ENCODE results near the gene ARHGAP19.

The ARHGAP19 gene

DNA sequence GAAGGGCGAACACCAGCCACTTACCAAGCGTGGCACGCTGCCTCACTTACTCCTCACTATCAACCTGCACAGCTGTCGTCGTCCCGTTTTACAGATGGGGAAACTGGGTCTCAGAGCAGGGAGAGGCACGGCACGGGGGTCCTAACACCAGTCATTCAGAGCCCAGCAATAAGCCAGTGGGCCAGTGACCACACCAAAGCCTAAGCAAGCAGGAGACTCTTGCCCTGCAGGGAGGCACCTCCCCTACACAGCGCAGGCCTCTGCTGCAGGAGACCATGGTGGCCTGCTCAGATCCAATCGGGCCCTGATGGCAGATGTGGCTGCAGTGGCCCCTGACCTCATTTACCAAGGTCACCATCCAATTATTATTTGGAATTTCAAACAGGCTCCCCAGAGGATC lies 111.5 kb downstream of the ARHGAP19 start:
- H3K4me2 ChIP-seq (ENCODE audit: low read depth, low read length): no peak overlapping the region
- H3F3A ChIP-seq (ENCODE audit: insufficient read depth, low read length): no peaks in the 10 kb centered on the region
- H3K27ac ChIP-seq (ENCODE audit: low read length): no peak overlapping the region
- no peaks in the 10 kb centered on the region for H3K9me3 ChIP-seq (replicated peaks; ENCODE audit: insufficient read depth, low read length)
- H3K36me3 ChIP-seq (replicated peaks; ENCODE audit: insufficient read depth, low read length): no peaks in the 10 kb centered on the region
- H4K20me1 ChIP-seq (ENCODE audit: insufficient read depth, low read length): no peaks in the 10 kb centered on the region
- no peaks in the 10 kb centered on the region for H3K9me2 ChIP-seq (replicated peaks; ENCODE audit: insufficient read depth, low read length)
- no peak overlapping the region for H3K4me3 ChIP-seq (ENCODE audit: low read length)
- DNase-seq: no peak
- no peak for TF ChIP-seq CTCF (IDR thresholded peaks at IDR 0.05; ENCODE audit: low read length)
- no peak for TF ChIP-seq EZH2phosphoT487 (IDR thresholded peaks at IDR 0.05; ENCODE audit: low read length)
- no peak for TF ChIP-seq EZH2 (optimal IDR thresholded peaks at IDR 0.05; ENCODE audit: low read depth, low read length)
- no peaks in the 10 kb centered on the region for H3K79me2 ChIP-seq (ENCODE audit: low read length)
- no peak overlapping the region for H3K9ac ChIP-seq (ENCODE audit: low read length)
- H2AFZ ChIP-seq (ENCODE audit: low read length): no peak overlapping the region
- H3K27me3 ChIP-seq (replicated peaks; ENCODE audit: insufficient read depth, low read length): peaks cover 40% of the 10 kb centered on the region
- no peaks in the 10 kb centered on the region for H3K4me1 ChIP-seq (ENCODE audit: low read length)

- H4K20me1 ChIP-seq (ENCODE audit: insufficient read depth, low read length): no peaks in the 10 kb centered on the region
- no peaks in the 10 kb centered on the region for H3K4me1 ChIP-seq (ENCODE audit: low read length)
- no peak overlapping the region for H3K27ac ChIP-seq (ENCODE audit: low read length)
- no peaks in the 10 kb centered on the region for H3K9me3 ChIP-seq (replicated peaks; ENCODE audit: insufficient read depth, low read length)
- H2AFZ ChIP-seq (ENCODE audit: low read length): no peak overlapping the region
- no peak overlapping the region for H3K9ac ChIP-seq (ENCODE audit: low read length)
- no peak overlapping the region for H3K4me3 ChIP-seq (ENCODE audit: low read length)
- H3K4me2 ChIP-seq (ENCODE audit: low read depth, low read length): no peak overlapping the region
- TF ChIP-seq EZH2phosphoT487 (IDR thresholded peaks at IDR 0.05; ENCODE audit: low read length) (no peak), CTCF (IDR thresholded peaks at IDR 0.05; ENCODE audit: low read length) (no peak), EZH2 (optimal IDR thresholded peaks at IDR 0.05; ENCODE audit: low read depth, low read length) (no peak)
- peaks cover 36% of the 10 kb centered on the region for H3K27me3 ChIP-seq (replicated peaks; ENCODE audit: insufficient read depth, low read length)
- no peaks in the 10 kb centered on the region for H3K79me2 ChIP-seq (ENCODE audit: low read length)
- no peak for DNase-seq
- H3K9me2 ChIP-seq (replicated peaks; ENCODE audit: insufficient read depth, low read length): no peaks in the 10 kb centered on the region
- no peaks in the 10 kb centered on the region for H3F3A ChIP-seq (ENCODE audit: insufficient read depth, low read length)
- H3K36me3 ChIP-seq (replicated peaks; ENCODE audit: insufficient read depth, low read length): no peaks in the 10 kb centered on the region
Measured at GRCh38 chr10:97180363-97180755, 112.1 kb downstream of the ARHGAP19 start.

- Histone ChIP-seq H3K79me2 (ENCODE audit: low read length) (no peaks in the 10 kb centered on the region), H3K9ac (ENCODE audit: low read length) (no peak overlapping the region), H3K9me2 (replicated peaks; ENCODE audit: insufficient read depth, low read length) (no peaks in the 10 kb centered on the region), H3K4me2 (ENCODE audit: low read depth, low read length) (no peak overlapping the region), H3K36me3 (replicated peaks; ENCODE audit: insufficient read depth, low read length) (no peaks in the 10 kb centered on the region), H3F3A (ENCODE audit: insufficient read depth, low read length) (no peaks in the 10 kb centered on the region), H3K9me3 (replicated peaks; ENCODE audit: insufficient read depth, low read length) (no peaks in the 10 kb centered on the region), H3K4me3 (ENCODE audit: low read length) (no peak overlapping the region), H3K27ac (ENCODE audit: low read length) (no peak overlapping the region), H4K20me1 (ENCODE audit: insufficient read depth, low read length) (no peaks in the 10 kb centered on the region), H3K4me1 (ENCODE audit: low read length) (no peaks in the 10 kb centered on the region), H2AFZ (ENCODE audit: low read length) (no peak overlapping the region), H3K27me3 (replicated peaks; ENCODE audit: insufficient read depth, low read length) (peaks cover 31% of the 10 kb centered on the region)
- no peak for TF ChIP-seq CTCF (IDR thresholded peaks at IDR 0.05; ENCODE audit: low read length)
- no peak for TF ChIP-seq EZH2phosphoT487 (IDR thresholded peaks at IDR 0.05; ENCODE audit: low read length)
- TF ChIP-seq EZH2 (optimal IDR thresholded peaks at IDR 0.05; ENCODE audit: low read depth, low read length): no peak
- DNase-seq: no peak
Measured at GRCh38 chr10:97179731-97180362, 112.6 kb downstream of the ARHGAP19 start.
